HG03460 (cell line): Measurements from ENCODE around the gene BLOC1S6.

Source experiments
- ATAC-seq: cut with Tn5 transposase; IDR thresholded peaks from one replicate; pipeline ENCODE4 v1.9.1; 2021; ENCODE audit not compliant: unreplicated experiment

The BLOC1S6 gene

DNA sequence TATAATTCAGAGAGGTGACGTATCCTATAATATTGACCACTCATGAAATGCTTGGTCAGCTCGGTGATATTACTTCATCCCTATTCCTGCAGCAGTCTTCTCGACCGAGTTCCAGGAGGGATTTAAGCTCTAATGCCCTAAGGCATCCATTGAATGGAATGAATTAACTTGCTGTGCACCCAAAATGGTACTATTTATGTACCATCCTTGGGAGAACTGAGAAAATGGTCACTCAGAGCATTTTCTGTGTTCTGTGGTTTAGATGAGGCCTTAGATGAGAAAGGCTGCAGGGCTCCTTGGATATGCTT lies 638 bp downstream of the BLOC1S6 start:
- no peak for ATAC-seq

DNA sequence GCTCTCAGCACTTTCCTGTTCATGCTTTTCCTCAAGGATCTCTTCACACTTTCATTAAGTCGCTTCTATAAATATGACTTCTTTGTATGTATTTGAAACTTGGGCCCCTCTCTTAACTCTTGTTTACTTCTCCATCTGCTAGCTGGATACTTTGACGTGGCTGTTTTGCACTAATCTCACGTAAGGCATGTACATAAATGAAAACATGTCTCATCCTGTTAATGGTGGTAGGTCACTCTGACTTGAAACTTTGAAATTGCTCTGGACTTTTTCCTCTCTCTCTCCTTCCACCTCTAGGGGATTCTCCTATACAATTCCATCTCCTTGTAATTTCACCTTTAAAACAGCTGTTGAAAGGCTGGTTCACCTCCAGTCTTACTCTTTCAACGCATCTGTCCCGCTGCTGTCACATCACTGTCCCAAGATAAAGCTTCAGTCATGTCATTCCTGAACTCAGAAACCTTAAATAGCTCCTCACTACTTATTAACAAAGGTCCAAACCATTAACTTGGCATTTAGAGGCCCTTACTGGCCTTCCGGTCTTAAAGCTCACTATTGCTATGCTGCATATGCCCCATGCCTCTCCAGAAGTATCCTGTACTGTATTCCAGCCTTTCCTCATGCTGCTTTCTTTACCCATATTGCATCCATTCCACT lies 1.2 kb downstream of the BLOC1S6 start:
- ATAC-seq, result no peak

DNA sequence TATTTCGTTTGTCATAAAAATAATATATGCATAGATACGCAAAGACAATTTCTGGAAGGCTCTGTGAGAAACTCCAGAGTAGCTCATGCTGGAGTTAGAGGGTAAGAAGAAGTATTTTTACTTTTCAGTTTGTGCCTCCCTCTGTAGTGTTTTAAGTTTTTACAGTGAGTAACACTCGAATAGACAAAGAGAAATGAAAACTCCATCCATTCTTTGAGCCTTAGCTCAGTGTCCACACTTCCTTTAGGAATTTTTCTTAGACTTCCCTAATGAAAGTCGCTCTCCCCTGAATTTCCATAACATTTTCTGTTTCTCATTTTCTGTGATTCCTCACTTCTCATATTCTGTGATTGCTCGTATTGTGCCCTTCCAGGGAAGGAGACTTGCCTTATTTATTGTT lies 2.1 kb downstream of the BLOC1S6 start:
- ATAC-seq, result no peak

DNA sequence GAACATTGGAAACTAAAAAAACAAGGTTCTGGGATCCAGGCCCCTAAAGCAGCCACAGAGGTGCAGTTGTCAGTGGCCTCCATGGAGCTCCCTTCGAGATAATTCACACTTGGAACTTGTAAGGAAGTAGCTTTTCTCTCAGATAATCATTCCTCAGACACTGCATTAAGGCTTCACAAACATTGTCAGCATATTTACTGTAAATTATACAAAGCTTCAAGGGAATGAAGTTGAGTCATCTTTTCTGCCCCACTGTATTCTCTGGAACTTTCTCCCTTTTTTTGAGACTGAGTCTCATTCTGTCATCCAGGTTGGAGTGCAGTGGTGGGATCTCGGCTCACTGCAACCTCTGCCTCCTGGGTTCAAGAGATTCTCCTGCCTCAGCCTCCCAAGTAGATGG lies 7.1 kb downstream of the BLOC1S6 start:
- ATAC-seq, result no peak

DNA sequence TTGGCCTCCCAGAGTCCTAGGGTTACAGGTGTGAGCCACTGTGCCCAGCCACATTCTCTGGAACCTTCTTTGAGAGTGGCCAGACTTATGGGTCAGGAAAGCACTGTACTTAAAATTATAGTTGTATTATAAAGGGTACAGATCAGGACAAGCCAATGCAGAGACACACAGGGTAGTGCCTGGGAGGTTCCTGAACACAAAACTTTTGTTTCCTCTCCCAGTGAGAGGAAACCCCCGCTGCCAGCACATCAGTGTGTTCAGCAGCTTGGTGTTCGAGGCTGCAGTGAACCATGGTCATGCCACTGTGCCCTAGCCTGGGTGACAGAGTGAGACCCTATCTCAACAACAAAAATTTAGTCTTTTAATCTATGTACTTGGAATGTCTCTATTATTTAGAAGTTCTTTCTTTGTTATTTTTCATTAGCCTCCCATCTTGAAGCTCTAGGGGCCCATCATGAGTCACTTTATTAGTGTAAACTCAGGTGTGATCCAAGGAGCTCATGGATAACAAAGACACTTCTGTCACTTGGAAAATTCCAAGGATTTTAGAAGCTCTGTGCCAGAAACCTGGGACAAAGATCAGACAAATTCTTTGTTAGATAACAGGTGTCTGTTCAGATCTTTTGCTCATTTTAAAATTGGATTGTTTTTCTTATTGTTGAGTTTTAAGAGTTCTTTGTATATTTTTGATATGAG lies 7.8 kb downstream of the BLOC1S6 start:
- no peak for ATAC-seq

DNA sequence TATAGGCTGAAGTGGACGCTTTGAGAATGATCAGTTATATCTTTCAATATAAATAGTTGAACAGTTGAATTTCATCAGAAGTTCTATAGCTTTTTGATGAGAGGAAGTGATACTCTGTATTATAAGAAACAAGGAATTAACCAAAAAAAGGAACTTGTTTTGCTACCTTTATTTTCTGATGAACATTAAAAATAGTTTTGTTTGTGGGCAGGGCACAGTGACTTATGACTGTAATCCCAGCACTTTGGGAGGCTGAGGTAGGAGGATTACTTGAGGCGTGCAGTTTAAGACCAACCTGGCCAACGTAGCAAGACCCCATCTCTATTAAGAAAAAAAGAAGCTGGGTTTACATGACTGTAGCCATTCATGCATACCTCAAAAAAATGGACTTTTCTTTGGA lies 16.7 kb downstream of the BLOC1S6 start:
- no peak for ATAC-seq

DNA sequence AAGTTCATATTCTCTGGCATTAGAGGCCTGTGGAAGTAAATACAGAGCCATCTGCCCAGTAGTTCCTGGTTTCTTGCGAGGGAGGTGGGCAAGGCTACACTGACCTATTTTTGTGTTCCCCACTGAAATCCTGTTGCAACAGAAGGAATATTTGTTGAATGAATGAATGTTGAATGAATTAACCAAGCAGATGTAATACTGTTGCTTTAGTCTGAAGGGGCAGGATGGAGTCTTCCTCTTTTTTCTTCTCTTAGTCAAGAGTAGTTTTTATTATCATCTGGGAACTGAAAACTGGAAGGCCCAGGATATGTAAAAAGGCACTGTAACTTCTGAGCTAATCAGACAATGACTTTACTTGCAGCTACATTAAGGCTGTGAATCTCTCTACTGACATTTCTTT lies 17.1 kb downstream of the BLOC1S6 start:
- ATAC-seq, result no peak

DNA sequence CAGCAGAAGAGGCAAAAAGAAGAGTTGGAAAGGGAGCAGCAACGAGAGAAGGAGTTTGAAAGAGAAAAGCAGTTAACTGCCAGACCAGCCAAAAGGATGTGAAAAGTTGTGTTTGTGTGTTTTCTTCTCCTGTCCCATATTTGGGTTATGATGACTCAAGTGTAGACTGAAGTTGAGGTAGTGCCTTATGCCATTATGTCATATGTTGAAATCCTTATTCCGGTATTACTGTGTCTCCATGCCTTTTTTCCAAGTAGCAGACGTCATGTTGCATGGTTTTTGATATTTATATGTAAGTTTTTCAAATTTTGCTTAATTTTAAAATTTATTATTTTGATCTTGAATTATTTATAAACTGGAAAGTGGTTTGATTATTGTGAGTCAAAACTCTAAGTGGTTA lies 19.2 kb downstream of the BLOC1S6 start:
- no peak for ATAC-seq

DNA sequence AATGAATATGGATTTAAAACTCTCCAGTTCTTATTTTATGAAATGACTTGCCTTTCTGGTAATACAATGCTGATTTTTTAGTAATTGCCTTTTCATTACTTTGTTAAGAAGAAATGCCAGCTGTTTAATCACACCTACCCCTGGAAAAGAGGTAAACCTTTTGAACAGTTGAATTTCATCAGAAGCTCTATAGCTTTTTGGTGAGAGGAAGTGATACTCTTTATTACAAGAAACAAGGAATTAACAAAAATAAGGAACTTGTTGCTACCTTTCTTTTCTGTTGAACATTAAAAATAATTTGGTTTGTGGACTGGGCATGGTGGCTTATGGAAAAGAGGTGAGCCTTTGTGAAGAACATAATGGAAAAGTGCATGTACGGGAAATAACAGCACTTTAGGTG lies 19.7 kb downstream of the BLOC1S6 start:
- ATAC-seq, result no peak

DNA sequence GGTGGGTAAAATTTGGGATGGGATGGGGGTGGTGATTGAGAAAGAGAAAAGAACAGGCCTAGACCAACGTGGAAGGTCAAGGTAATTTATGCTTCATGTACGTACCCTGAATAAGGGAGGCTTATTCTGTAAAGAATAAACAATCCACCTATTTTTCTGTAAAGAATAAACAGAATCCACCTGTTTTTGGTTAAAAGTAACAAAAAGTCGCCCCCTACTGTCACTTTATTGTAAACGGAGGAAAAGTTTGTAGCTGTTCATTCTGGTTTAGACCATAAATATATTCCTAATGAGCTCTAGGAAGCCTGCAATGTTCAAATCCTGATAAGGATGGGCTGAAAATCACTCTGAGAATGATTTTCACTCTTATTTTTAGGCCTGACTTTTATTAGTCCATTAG lies 24.1 kb downstream of the BLOC1S6 start:
- no peak for ATAC-seq

DNA sequence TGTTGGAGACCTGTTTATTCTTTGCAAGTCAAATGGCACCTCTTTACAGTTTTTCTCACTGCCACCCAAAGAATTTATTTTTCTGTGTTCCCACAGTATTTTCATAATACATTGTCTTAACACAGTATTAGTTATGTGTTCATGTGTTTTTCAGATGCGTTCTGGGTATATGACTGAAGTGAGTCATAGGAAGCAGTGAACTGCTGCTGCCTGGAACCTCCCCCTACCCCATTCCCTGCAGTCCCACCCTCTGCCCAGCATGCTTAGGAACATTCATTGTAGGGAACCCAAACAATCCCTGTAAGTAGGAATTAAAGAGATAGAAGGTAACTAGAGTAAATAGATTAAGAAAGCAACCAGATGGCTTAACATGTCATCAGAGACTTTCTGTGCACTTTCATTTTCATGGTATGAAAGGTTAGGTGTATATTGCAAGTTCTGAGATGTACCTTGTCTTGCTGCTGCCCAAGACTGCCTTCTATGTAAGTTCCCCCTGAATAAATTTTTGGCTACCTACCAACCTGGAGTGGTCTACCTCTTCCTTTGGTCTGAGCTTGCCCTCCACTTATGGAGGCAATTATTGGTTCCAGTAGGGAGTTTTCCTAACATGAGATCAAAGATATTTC lies 25.7 kb downstream of the BLOC1S6 start:
- no peak for ATAC-seq

DNA sequence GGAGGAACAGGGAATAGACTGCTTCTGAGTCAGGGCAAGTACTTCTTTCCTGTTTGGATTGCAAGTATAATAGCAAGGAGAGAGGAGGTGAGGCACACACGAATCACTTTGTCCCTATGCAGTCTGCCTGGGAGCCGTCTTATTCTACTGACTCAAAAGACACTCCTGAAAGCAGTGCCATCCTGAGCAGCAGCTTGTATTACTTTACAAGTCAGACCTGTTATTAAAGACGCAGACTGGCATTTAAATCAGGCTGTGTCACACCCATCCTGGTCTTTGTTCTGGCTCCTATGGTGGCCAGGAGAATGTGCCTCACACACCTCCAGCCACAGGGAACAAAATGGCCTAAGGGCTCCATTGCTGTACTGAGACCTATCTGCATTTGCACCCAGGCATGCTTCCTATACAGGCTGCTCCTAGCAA lies 29.7 kb downstream of the BLOC1S6 start:
- no peak for ATAC-seq

DNA sequence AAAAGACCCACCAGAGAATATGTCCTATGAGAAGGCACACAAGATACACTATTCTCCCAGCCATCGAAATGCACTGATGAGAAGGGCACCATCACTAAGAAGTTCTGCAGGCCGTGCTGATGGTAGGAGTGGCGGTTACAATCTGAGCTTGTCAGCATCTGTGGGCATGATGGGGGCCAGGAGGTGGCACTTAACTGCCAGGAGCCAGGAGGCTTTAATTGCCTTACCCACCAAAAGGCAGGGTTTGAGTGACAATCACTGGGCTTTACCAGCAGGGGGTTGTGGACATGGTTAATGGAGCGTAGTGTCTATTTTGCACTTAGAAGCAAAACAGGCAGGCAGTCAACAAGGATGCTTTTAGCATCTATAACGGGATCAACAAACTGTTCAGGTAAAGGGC lies 31.6 kb downstream of the BLOC1S6 start:
- ATAC-seq, result no peak

DNA sequence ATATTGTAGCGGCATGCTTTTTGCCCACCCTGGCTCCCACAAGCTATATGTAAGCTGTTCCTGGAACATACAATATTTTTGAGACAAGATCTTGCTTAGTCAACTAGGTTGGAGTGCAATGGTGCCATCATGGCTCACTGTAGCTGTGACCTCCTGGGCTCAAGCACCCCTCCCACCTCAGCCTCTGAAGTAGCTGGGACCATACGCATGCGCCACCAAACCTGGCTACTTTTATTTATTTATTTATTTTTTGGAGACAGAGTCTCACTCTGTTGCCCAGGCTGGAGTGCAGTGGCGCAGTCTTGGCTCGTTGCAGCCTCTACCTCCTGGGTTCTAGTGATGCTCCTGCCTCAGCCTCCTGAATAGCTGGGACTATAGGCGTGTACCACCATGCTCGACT lies 41.0 kb downstream of the BLOC1S6 start:
- ATAC-seq, result no peak

DNA sequence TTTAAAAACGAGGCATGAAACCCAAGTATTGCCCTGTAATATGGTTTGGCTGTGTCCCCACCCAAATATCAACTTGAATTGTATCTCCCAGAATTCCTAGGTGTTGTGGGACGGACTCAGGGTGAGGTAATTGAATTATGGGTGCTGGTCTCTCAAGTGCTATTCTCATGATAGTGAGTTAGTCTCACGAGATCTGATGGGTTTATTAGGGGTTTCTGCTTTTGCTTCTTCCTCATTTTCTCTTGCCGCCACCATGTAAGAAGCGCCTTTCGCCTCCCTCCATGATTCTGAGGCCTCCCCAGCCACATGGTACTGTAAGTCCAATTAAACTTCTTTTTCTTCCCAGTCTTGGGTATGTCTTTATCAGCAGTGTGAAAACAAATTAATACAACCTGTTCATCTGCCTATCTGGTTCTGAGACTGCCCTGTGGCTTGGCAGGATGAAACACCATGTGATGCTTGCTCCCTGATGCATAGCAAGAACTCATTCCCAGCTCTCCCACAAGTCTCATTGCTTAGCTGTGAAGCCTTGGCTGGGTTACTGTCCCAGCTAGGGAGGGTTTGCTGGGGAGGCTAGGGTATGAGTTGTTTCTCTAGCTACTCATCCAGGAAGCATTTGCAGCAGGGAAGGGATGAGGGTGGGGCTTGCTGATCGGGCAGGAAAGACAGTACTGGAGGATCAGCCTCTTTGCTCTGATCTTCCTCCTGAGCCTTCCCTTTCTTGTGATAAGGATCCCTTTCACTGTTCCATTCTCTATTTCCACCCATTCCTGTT lies 43.9 kb downstream of the BLOC1S6 start:
- no peak for ATAC-seq

DNA sequence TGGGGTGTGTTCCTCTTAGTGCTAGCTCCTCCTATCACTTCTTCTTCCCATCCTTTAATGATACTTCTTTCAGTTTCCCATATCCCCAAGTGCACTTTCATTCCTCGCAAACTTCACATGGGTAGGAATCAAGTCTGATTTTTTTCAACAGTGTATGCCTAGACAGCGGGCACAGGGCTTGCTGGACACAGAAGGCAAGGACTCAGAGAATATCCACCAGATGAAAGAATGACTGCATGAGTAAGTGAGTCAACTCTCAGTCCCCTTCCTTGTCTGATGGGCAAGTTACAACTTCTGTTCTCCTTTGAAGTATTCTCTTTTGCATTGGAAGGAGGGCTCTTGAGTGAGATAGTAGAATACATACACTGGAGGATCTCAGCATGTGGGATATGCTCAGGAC lies 44.6 kb downstream of the BLOC1S6 start:
- ATAC-seq, result no peak

DNA sequence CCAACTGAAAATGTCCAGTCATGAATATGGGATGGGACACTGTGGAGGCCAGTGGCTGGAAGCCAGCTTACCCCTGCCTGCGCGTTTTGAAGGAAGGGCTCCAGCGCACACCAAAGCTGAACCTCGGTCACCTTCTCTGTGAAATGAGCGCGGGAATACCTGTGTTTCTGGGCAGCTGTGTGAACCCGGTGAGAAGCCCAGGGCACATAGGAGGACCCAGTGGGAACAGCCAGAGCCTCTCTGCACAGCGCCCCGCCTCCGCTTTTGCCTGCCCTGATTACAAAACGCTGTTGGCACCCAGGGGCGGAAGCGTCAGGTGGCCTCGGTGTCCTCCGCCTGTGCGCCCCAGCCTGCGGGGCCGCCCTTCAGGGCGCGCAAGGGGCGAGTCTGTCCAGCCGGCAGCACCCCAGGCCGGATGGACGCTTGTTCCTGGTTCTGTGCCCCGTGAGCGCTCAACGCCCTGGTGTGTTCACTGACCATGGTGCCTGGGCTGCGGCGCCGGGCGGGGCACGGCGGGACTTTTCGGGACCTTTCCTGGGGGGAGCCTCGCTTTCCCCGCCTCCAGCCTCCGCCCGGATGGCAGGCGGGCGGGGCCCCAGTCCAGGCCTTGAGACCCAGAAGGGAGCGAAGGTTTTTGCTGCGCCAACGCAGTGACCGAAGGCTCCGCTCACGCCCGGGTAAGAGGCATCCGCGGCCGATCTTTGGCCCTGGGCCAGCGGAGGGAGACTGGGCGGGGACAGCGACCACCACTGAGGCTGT lies 47.4 kb downstream of the BLOC1S6 start, which contains the start of gene SQOR:
TSS of gene SQOR (plus strand) at position 598 of the 759 bp plus-strand sequence. CDS start 23,895 bp downstream, outside the sequence.
- peak; percentile 66 for ATAC-seq

DNA sequence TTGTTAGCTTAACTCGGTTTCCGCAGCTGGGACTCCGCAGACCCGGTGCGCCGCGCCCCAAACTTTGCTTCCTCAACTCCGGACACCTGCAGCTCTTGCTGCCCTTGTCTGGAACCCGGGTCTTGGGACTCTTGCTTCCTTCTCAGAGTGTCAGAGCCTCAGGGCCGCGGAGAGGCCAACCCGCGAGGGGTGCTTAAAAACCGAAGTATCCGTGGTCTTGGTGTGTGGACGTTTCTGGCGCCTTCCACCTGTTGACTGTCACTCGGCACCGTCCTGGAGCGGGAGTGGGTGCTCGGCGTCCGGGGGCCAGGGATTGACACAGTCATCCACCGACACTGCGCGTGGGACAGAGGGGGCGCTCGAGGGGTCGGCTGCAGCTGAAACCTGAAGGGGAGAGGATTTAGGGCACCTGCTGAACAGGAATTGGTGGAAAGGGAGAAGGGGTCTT lies 48.0 kb downstream of the BLOC1S6 start:
- peak; percentile 51 for ATAC-seq

DNA sequence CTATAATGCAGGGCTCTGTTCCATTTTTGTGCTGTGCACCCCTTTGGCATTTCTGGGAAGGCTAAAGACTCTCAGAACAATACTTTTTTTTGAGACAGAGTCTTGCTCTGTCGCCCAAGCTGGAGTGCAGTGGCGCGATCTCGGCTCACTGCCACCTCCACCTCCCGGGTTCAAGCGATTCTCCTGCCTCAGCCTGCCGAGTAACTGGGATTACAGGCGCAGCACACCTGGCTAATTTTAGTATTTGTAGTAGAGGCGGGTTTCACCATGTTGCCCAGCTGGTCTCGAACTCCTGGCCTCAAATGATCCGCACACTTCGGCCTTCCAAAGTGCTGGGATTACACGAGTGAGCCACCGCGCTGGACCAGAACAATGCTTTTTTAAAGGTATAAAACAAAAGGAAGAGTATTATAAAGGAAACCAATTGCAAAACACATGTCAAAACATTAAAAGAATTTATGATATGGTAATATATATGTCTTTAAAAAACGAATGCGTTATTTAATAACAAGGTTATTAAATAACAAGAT lies 48.6 kb downstream of the BLOC1S6 start:
- ATAC-seq, result peak; percentile 0

DNA sequence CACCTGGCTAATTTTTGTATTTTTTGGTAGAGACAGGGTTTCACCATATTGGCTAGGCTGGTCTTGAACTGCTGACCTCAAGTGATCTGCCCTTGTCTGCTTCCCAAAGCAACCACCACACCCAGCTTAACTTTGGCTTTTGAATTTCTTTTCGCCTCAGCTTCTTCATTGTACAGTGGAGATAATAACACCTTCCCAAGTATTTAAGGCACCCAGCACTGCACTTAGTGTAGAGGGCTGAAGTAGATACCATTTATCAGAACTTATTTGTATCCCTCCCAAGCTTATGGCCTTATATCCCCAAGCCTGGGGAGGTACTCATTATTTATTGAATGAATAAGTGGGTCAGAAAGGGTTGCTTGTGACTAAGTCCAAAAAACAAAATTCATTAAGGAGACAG lies 50.0 kb downstream of the BLOC1S6 start:
- no peak for ATAC-seq
